HEK293T (cell line): ENCODE measurements around the gene NMT1.

ENCODE experiments used
- CTCF ChIA-PET: fragments of 350-600 bp; formaldehyde crosslinking; extraction: SDS; loops from one replicate; lab custom pipeline; 2021; ENCODE audit warnings: antibody characterized with exemption, inconsistent platforms; lab: Yijun Ruan, JAX
- POLR2A ChIA-PET: fragments of 350-600 bp; formaldehyde crosslinking; extraction: SDS; loops from one replicate; lab custom pipeline; 2020; ENCODE audit warnings: antibody characterized with exemption, inconsistent platforms; lab: Yijun Ruan, JAX
- DNase-seq: peaks from one replicate; pipeline ENCODE4 v3.0.0; 2012; ENCODE audit warnings: mixed read lengths; ENCODE audit errors: extremely low spot score
- ARNT ChIP-seq: fragments of 450-650 bp; IDR thresholded peaks from 2 replicates; pipeline ENCODE4 v1.6.1; 2017; ENCODE audit warnings: mild to moderate bottlenecking
- BHLHE40 ChIP-seq: fragments of 450-650 bp; IDR thresholded peaks from 2 replicates; pipeline ENCODE4 v1.6.1; 2016; ENCODE audit warnings: mild to moderate bottlenecking, moderate library complexity, borderline replicate concordance
- CTBP1 ChIP-seq: fragments of 450-650 bp; IDR thresholded peaks from 2 replicates; pipeline ENCODE4 v1.6.1; 2016; ENCODE audit warnings: borderline replicate concordance
- ELF4 ChIP-seq: fragments of 450-650 bp; IDR thresholded peaks from 2 replicates; pipeline ENCODE4 v1.6.1; 2017; ENCODE audit warnings: antibody characterized with exemption
- FOXA1 ChIP-seq: fragments of 450-650 bp; IDR thresholded peaks from 2 replicates; pipeline ENCODE4 v1.6.1; 2016; ENCODE audit warnings: mild to moderate bottlenecking
- FOXK2 ChIP-seq: fragments of 450-650 bp; IDR thresholded peaks from 2 replicates; pipeline ENCODE4 v1.6.1; 2016; ENCODE audit warnings: mild to moderate bottlenecking
- FOXM1 ChIP-seq: fragments of 450-650 bp; IDR thresholded peaks from 2 replicates; pipeline ENCODE4 v1.6.1; 2017; ENCODE audit warnings: mild to moderate bottlenecking, borderline replicate concordance
- HDGF ChIP-seq: fragments of 450-650 bp; IDR thresholded peaks from 2 replicates; pipeline ENCODE4 v1.6.1; 2017; ENCODE audit warnings: antibody characterized with exemption, borderline replicate concordance
- L3MBTL2 ChIP-seq: fragments of 450-650 bp; conservative IDR thresholded peaks from 2 replicates; pipeline ENCODE4 v1.6.1; 2016; ENCODE audit warnings: mild to moderate bottlenecking
- LEF1 ChIP-seq: fragments of 450-650 bp; IDR thresholded peaks from 2 replicates; pipeline ENCODE4 v1.6.1; 2017; ENCODE audit warnings: mild to moderate bottlenecking, borderline replicate concordance
- NFRKB ChIP-seq: fragments of 450-650 bp; IDR thresholded peaks from 2 replicates; pipeline ENCODE4 v1.6.1; 2016; ENCODE audit warnings: mild to moderate bottlenecking, moderate library complexity
- PKNOX1 ChIP-seq: fragments of 450-650 bp; IDR thresholded peaks from 2 replicates; pipeline ENCODE4 v1.6.1; 2016
- SP1 ChIP-seq: fragments of 450-650 bp; IDR thresholded peaks from 2 replicates; pipeline ENCODE4 v1.6.1; 2017
- SUZ12 ChIP-seq: fragments of 450-650 bp; IDR thresholded peaks from 2 replicates; pipeline ENCODE4 v1.6.1; 2016; ENCODE audit warnings: mild to moderate bottlenecking
- TARDBP ChIP-seq: fragments of 450-650 bp; IDR thresholded peaks from 2 replicates; pipeline ENCODE4 v1.6.1; 2016
- ZNF384 ChIP-seq: fragments of 450-650 bp; IDR thresholded peaks from 2 replicates; pipeline ENCODE4 v1.6.1; 2016

The NMT1 gene

GRCh38 chr17:45147581-45148182, 86.6 kb downstream of the NMT1 start:
- ChIA-PET CTCF (interaction anchor here (2.7 to 6.1 kb wide), 3 partner anchors 12 to 51 kb away, joined by 39 to 106 read pairs (median 85); partner anchors contain the start of genes ACBD4 and HEXIM2), POLR2A (interaction anchor here (0.6 to 8.6 kb wide), 31 partner anchors 8 to 443 kb away, joined by 3 to 345 read pairs (median 4); partner anchors contain the start of genes ACBD4, FMNL1, HEXIM2 and MAP3K14)

GRCh38 chr17:45148183-45149036, 87.3 kb downstream of the NMT1 start, which contains the start of gene HEXIM1:
HEXIM1 (plus strand) TSS chr17:45148475; CDS start chr17:45149191, 716 bp downstream.
- ChIA-PET CTCF (interaction anchor here (0.6 to 6.1 kb wide), 9 partner anchors 11 to 193 kb away, joined by 3 to 106 read pairs (median 8); partner anchors contain the start of genes ACBD4 and HEXIM2), POLR2A (interaction anchor here (0.5 to 8.6 kb wide), 39 partner anchors 9 to 443 kb away, joined by 3 to 345 read pairs (median 4); partner anchors contain the start of genes ACBD4, FMNL1, HEXIM2 and MAP3K14)
- peak; percentile 95 for DNase-seq
- TF ChIP-seq NFRKB (peak; percentile 97), TARDBP (peak; percentile 98), HDGF (no peak), SP1 (no peak), ELF4 (peak; percentile 100), PKNOX1 (peak; percentile 74), ARNT (no peak), CTBP1 (peak; percentile 31; the same call in 1 of the 2 replicates), ZNF384 (no peak), L3MBTL2 (peak; percentile 55; the same call in 1 of the 2 replicates)

More at GRCh38 chr17:45147581-45148182, 86.6 kb downstream of the NMT1 start:
- DNase-seq: peak; percentile 57
- TF ChIP-seq L3MBTL2 (peak; percentile 68), ELF4 (peak; percentile 58), SUZ12 (no peak), TARDBP (0 out of 2 replicates have a peak, but pooled peaks have one; percentile 48), FOXM1 (peak; percentile 92; the same call in 1 of the 2 replicates), BHLHE40 (peak; percentile 91), PKNOX1 (peak; percentile 91), ZNF384 (no peak; the same call in 1 of the 2 replicates), HDGF (no peak), FOXK2 (peak; percentile 98), FOXA1 (no peak), ARNT (no peak), NFRKB (peak; percentile 98), SP1 (no peak), LEF1 (peak; percentile 77; the same call in 1 of the 2 replicates), CTBP1 (no peak; the same call in 1 of the 2 replicates)

GRCh38 chr17:45149037-45149668, 88.0 kb downstream of the NMT1 start:
- POLR2A ChIA-PET: interaction anchor here (0.6 to 8.6 kb wide), 36 partner anchors 10 to 444 kb away, joined by 3 to 345 read pairs (median 4); partner anchors contain the start of genes ACBD4, FMNL1, HEXIM2 and MAP3K14
- TF ChIP-seq ZNF384 (peak; percentile 66; the same call in 1 of the 2 replicates), L3MBTL2 (no peak)
- CTCF ChIA-PET: interaction anchor here (0.6 to 6.1 kb wide), 13 partner anchors 9 to 192 kb away, joined by 3 to 106 read pairs (median 6); partner anchors contain the start of genes ACBD4 and HEXIM2
- peak; percentile 66 for DNase-seq

GRCh38 chr17:45149669-45150664, 88.8 kb downstream of the NMT1 start:
- no peak for DNase-seq
- CTCF ChIA-PET: interaction anchor here (0.6 to 6.1 kb wide), 13 partner anchors 9 to 82 kb away, joined by 3 to 106 read pairs (median 6); partner anchors contain the start of genes ACBD4 and HEXIM2
- POLR2A ChIA-PET: interaction anchor here (0.8 to 8.6 kb wide), 24 partner anchors 8 to 167 kb away, joined by 3 to 345 read pairs (median 7); partner anchors contain the start of genes ACBD4, HEXIM2, MAP3K14 and NMT1
- peak; percentile 47 for TF ChIP-seq L3MBTL2
- no peak for TF ChIP-seq SUZ12
